Stimulated activated CD4-positive, alpha-beta T cell treated with anti-CD3 and anti-CD28 coated beads, TNF-alpha, amount 100 ng/mL, for 4 hours (primary cell): ENCODE measurements around the gene RPS6KA2.

ENCODE experiments used
- DNase-seq, 3 experiments: peaks; one replicate each; pipeline ENCODE4 v3.0.0-alpha.2; 2020; ENCODE audit warnings: low read depth in 3 of 3

RPS6KA2 gene

DNA sequence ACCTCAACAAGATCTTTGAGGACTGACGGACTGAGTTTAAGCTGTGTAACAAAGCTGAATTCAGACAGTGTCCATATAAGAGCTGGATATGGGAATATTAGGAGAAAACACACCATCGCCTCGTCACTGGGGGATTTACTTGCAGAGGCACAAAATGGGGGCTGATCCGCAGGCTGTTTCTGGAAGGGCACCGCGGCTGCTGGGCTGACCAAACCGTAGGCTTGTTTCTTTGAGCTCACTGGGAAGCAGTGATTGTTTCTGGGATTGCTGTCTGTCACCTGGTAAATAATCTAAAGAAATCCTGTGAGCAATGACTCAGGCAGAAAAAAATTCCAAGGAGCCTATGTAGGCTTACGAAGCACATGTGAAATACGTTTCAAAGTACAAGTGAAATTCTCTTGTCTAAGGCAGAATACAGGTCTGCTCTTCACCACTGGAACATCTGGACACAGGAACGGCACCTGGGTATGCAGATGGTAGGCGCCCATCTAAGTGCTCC lies 180.4 kb downstream of the RPS6KA2 start:
- no peak for DNase-seq

DNA sequence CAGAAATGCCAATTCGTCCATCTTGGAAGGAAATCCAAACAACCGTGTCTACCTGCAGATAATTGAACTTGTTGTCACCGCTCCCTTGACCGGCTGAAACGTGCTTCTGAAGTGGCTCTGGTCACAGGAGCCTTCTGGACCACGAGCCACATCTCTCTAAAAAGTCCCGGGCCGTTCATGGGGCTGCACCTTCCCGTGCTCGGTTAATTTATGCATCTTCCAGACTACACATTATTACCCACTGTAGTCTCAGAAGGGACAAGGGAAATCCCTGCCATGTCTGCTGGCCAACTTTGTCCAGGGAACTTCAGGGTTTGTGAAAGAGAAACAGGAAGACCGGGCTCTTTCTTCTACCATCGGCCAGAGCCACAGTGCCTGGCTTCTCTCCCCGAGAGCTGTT lies 180.9 kb downstream of the RPS6KA2 start:
- no peak for DNase-seq

DNA sequence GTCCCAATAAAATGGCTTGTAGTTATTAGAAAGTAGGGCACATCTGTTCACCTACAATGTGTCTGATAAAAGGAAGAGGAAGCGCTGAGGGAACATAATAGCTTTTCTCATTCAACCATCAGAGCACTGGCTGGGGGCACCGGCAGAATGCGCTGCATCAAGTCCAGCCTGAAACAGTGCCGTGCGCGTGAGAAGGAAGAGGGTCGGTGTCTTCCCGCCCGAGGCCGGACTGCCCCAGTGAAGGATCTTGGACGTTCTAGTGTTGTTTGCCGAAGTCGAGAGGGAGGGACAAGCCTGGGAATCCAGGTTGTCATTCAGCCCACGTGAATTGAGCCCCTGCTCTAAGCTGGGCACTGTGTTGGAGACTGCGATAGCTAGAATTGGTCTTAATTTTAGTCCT lies 182.6 kb downstream of the RPS6KA2 start:
- DNase-seq, result no peak

DNA sequence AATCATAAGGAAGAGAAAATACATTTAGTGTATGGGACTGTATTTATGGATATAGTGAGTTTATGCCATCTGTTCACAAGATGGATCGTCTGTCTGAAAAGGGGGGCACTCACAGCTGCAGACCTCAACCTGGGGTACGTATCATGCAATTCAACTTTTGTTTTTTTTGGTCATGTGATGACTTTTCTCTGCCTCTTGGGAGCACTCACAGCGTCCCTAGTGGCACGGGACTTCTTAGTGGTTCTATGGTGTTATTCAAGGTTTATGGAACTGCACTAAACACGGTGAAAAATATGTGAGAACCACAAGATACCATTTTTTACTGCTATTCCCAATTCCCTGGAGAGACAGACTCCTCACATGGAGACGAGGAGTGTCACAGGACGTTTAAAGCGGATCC lies 183.9 kb downstream of the RPS6KA2 start:
- no peak for DNase-seq

DNA sequence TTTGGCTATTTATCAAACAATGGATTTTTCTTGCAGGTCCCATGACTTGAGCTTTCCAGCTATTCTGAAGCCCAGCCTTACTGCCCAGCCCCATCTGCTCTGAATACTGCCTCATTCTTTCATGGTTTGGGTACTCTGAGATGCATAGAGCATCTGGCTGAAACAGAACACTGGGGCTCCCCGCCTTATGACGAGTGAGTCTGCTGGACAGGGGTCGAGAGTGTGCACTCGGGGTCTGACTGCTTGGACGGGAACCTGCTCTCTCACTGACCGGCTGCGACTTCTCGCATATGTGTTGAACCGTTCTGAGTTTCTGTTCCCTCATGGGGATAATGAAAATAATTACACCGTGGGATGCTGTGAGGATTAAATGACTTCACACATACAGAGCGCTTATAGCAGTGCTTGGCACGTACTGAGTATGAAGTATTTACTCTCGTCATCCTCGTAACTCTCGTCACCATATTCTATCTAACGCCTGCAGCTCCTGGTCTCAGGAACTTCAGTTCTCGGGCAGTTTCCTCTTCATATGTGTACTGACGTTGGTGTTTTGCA lies 184.8 kb downstream of the RPS6KA2 start:
- DNase-seq, result no peak

DNA sequence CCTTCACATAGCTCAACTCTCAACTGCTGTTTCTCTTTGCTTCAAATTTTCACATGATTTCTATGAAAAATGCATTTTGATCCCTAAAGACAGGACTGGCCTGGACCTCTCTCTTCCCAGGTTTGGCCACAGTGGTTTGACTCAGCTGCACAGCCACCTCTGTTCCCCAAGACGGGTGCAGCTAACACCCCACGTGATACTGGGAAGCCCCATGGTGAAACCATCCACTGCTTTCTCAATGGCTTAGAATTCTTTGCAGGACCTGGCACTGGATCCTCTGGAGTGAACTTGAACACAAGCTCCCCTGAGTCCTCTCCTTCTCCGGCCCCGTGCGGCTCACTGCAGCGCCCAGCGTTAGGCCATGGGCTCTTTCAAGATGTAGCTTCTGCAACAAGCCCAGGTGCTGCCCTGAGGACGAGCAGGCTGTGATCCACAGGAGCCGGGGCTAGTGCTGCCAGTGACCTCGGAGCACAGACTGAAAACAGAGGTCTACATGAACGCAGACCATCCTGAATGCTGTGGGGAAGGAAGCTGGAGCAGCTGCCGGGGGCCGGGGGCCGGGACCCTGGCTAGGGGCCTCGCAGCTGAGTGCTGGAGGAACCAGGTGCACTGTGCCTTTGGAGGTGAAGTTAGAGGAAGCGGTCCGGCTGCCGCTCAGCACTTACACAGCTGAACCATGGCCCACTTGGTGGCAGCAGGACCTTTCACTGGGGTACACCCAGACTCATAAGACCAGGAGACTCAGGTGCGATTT lies 185.5 kb downstream of the RPS6KA2 start:
- no peak for DNase-seq

DNA sequence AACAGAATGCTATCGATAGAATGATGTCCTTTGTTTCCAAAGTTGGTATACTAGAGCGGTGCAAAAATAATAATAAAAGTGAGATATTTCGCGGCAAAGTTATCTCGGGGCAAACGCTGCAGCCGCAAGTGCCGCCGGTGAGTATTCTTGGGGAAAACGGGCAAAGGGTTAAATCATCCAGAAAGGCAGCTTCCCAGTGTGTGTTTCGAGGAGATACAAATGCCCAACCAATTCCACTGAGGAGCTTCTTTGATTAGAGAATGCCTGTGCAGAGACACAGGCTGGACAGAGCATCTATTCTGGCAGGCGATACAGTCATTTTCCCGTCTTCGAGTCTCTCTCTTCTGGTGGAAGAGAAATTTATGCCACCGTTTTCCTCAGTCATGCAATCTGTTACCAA lies 186.3 kb downstream of the RPS6KA2 start:
- DNase-seq, result no peak

DNA sequence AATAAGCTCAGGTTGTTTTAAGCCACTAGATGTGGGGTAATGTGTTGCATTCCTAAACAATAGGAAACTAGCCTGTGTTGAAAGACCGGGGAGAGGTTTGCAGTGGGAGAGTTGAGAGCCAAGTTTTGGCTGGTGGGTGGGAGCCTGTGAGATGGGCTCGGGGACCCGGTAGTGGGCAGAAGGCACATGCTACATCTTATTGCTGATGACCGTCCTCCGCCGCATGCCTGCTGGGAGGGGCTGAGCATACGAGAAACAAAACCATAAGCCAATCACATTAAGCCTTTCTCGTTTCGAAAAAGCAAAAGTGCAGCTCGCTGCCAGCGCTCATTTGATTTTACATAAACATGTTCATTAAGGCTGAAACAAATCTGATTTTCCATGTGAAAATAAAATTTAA lies 186.9 kb downstream of the RPS6KA2 start:
- DNase-seq, result no peak

DNA sequence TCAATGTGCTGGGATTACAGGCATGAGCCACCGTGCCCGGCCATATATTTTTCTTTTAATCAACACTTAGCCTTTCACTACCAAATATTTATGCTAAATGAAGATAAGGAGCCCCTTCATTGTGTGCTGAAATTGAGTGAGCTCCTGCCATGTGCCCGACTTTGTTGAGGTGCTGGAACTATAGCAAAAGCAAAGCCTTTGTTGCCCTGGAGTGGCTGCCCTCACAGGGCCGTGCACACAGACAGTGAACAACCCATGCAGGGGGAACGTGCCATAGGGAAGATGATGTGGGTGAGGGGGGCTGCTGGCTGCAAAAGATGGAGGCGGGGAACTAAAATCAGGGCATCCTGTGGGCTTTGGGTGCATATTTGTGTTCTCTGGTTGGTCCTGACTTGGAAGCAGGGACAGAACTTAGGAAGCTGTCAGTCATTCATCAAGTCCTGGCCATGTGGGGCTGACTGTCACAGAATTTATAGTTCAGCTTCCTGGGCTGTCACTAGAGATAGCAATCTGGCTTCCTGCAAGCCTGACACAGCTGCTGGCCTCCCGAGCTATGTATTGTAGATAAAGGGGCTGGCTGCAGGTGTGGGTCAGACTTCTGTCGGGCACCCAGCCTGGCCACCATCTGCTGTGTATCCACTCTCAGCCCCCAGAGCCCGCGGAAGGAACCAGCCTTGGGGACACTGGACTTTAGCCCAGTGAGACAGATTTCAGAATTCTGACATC lies 187.5 kb downstream of the RPS6KA2 start:
- DNase-seq, result no peak

DNA sequence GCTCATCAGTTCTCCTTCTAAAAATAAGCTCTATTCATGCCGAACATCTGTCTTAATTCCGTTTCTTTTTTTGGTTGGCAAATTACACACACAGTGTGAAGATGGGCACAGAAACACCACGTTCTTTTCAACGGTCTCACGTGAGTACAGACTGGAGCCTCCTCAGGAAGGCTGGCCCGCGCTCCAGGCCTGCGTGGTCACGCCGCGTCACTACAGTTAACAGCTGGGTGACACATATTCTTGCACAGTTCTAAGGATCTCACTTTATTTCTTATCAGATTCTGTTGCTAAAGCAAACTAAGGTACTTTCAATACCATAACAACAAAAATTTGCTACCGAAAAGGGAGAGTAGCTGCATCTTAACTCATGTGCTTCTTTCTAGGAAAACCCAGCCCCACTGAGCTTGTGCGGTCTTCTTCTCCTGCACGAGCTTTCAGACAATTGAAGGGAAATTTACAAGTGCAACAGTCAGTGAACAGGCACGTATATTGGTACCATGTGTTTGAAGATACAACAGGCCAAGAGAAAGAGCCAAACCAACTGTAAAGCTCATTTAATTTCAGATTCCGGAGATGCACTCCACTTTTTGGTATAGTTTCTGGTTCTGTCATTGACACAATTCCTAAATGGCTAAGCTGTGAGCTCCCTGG lies 188.7 kb downstream of the RPS6KA2 start:
- DNase-seq, result no peak

DNA sequence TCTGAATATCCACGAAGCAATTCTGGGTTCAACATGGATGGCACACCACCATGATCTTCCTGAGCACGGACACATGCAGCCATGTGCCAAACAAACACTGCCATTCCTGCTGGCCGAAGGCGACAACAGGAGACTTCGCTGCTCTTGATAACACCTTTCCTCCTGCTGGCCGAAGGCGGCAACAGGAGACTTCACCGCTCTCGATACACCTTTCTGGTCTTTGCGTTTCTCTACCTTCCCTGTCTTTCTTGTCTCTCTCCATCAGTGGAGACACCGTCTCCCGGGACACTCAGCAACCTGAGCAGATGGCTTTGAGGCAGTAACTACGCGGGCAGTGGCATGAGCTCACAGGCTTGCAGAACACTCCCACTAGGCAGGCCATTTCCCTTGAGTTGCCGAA lies 189.4 kb downstream of the RPS6KA2 start:
- no peak for DNase-seq

DNA sequence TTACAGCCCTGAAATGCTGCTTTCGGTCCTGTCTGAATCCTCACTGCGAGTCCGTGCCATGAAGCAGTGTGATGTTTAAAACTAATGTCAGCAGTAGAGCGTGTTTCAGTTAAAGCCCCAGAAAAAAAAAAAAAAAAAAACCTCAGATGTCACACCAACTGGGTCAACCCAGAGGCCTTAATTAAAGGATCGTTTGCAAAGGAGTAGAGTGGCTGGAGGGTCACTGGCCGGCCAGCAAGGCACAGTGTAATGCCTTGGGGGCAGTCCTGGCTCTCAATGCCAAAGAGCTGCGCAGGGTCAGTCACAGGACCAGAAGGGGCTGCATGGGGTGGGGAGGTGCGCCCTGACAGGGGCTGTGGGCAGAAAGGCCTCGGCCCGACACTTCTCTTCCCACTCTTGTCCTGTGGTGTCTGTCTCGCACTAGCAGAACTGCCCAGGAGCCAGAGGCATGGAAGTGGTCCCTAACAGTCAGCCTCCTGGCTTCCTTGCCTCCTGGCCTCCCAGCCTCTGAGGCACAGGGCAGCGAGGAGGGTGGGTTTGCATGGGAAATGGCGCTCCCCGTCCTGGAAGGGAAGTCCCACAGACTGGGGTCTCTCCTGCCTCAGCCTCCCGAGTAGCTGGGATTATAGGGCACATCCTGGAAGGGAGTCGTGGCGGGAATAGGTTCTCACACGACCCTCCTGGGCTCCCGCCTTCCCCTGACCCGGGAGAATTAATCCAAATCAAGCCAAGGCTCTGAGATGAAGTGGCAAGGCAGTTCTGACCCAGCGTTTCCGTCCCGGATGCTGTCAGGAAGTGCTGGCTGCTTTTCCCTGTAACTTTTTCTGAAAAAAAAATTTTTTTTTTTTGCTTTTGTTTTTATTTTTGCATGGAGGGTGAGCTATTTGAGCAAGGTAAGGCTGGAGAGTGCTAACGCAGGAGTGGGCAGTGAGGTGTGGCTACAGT lies 190.6 kb downstream of the RPS6KA2 start:
- no peak for DNase-seq

DNA sequence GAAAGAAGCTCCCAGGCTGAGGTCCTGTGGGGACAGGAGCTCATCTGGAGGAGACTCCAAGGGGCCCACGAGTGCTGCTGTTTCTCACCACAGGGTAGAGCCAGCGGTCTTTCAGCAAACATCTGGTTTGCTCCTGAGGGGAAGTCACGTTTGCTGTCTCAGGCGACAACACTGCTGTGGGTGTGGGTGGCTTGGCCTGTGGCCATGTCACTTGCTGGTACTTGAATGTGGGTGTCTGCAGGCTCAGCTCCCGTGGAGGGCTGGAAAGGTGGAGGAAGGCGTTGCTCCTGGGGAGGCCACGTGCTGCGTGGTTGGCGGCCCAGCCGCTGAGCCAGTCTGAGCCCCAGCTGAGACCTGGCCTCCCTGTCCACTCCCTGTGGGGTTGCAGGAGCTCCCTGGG lies 191.5 kb downstream of the RPS6KA2 start:
- DNase-seq, result no peak

DNA sequence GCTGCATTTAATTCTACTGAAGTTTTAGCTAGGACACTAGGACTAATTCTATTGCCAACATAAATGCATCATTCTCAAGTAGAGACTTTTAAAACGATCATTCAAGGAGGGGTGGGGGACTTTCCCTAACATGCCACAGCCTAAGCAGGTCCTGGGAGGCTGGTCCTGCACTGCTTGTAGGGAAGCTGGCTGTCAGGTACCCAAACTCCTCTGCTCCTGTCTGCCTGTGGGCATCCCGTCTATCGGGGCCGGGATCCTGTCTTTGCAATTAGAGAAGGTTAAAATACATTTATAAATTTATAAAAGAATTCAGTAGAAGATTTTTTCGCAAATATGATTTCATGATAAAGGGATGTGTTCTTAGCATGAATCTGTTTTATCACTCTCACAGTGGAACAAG lies 192.7 kb downstream of the RPS6KA2 start:
- DNase-seq, result no peak

DNA sequence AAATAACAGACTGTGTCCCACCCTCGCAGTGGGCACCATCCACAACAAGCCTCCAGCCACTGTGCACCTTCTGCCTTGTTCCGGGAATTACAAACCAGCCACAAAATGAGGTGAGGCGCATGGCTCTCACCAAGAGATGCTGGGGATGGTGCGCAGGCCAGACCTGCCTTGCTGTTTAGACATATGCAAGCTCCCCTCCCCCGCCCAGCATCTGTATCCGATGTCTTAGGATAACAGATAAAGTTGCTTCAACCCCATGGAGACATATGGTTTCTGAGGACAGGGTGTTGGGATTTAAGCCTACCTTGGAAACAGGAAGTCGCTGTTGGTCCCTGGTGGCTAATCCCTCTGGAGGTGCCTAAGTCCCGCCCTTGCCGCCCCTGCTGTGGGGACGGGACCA lies 194.0 kb downstream of the RPS6KA2 start:
- DNase-seq, result no peak

DNA sequence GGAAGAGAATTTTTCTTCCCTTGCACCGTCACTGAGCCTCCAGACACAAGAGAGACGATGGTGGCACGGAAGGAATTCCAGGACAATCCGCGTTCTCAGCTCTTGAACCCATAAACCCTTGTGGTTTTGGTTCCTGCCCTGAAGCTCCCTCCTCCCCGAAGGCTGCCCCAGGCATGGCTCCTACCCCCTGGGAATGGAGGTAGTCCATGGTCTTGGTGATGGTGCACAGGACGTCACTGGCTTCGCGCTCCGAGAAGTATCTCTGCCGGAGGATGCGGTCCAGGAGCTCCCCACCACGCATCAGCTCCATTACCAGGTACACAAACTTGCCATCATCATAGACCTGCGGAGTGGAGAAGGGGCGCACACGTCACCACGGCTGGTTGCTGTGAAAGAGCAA lies 196.8 kb downstream of the RPS6KA2 start:
- no peak for DNase-seq

DNA sequence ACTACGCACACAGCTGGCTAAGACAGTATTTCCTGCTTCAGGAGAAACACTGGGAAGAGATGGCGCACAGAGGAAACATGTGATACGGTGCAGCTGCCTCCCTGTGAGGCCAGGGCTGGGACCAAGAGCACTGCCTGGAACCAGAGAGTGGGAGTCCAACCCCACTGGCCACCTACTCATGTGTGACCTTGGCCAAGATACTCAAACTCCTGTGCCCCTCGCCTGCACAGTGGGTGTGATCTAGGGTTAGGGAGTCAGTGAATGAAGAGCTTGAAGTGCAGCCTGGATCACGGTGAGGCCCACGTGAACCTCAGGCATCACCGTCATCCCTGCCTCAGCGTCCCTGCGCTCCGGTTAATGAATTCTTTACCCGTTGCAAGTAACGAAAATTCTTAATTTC lies 202.6 kb downstream of the RPS6KA2 start:
- no peak for DNase-seq

DNA sequence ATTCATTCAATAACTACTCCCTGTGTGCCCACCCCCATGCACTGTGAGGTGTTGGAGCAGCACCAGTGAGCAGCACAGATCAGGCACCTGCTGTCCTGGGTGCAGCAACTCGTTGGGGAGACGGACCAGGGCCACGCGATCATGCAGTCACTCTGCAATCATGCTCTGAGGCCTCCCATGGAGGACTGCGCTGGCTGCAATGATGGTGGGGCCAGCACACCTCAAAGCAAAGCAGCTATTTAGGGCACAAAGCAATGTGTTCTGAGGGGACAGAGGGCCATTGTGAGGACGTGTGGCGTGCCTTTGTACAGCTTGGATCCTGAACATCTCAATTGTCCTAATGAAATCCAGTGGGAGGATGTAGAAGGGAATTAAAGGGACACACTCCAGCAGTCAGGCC lies 203.3 kb downstream of the RPS6KA2 start:
- DNase-seq, result no peak

DNA sequence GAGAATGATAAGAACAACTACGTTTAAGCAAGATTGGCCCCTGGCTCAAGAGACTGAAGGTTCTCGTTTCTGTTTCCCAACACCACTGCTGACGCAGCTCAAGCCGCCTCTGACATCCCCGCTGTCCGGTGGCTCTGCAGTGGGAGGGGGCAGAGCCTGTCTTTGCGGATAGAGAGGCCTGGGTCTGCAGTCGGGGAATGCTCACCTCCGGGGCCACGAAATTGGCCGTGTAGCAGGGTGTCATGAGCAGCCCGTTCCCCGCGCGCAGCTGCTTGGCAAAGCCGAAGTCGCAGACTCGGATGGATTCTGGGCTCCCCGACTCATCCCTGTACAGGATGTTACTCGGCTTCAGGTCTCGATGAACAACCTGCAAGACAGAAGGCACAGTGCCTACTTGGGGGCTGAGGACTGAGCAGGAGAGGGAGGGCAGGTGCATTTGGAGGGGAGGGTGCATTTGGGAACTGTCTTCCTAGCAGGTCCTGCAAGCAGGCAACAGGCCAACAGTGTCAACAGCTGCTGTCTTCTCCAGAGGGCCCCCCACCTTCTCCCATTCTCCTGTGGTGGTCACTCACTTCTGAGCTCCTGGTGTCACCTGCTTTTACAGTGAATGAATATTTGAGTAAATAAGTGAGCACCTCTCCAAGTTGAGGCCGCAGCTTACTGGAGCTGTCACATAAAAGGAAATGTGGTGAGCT lies 203.9 kb downstream of the RPS6KA2 start:
- no peak for DNase-seq

DNA sequence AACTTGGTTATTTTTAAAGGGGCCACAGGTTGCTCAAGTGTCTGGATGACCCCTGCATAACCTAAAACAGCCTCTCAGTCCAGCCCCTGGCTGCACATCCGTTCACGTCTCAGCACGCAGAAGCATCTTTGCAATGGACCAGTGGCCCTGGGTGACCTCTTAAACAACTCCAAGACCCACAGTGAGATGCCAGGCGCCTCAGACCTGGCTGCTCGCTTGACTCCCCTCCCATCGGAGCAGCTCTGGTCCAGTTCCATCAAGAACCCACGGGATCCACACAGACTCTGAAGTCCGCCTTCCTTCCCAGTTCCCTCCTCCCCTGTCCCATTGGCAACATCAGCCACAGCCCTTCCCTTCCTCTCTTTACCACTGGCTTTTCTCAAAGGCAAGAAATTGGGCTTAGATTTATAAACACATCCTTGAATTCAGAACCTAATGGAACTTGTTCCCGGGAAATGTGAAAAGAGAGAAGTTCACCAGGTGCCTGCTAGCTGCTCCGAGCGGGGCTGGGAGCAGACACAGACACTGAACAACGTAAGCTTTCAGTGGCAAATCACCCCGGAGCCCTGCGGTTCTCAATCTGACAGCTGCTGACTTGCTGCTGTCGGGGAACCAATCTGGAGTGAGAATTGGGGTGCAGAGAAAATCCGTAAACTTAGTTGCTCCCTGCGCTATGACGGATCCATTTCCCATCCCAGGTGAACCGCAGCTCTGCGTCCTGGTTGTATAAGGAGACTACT lies 204.7 kb downstream of the RPS6KA2 start:
- no peak for DNase-seq
